ENCODE measurements around the gene ZNF254. TPM values are rescaled to one million over a fixed set of nuclear protein-coding genes. Genes with fewer than 3 reads are reported as not detected.

ZNF254 gene
- 12.1 and 13.9 TPM in 2 replicates for total RNA-seq

GRCh38 chr19:24086974-24087595 is at the start of gene ZNF254:
ZNF254 (plus strand) TSS chr19:24087187; CDS start chr19:24087308, 121 bp downstream.

Other genes with a start within 250 kb of the ZNF254 start
- 1.3 TPM in 2 replicates for gene ZNF726, start 172.3 kb upstream of the ZNF254 start, total RNA-seq

Measured in endothelial cell of coronary artery (primary cell).